ENCODE measurements around the gene NMNAT1. TPM values are rescaled to one million over a fixed set of nuclear protein-coding genes. Genes with fewer than 3 reads are reported as not detected.
A peak's percentile ranks its signal among the peaks of the same experiment; 100 is the strongest.
"Not testable (repeated sequence)": the region's sequence is repeated elsewhere in the genome, so short reads cannot be mapped to it uniquely, and the experiment has no call there.

Gene NMNAT1
- total RNA-seq, 1 donor: 13.8 TPM

DNA sequence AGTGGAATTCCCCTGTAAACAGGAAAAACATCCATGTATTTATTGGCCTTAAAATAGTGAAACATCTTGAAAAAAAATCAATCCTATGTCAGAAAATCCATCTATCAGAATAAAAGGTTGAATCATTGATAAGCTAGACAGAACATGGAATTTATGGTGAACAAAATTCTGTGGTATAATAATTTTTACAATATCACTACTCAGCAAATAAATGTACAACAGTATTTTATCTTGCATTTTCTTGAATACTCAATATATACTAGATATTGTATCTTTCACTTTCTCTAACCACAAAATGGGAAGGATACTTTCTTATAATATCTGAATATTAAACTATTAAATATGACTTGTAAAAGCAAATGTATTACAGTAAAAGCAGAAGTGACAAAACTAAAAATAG, 83.8 kb downstream of the NMNAT1 start:
- DNase-seq (ENCODE audit: low read depth): no peak
- TF ChIP-seq, protein P1, sequence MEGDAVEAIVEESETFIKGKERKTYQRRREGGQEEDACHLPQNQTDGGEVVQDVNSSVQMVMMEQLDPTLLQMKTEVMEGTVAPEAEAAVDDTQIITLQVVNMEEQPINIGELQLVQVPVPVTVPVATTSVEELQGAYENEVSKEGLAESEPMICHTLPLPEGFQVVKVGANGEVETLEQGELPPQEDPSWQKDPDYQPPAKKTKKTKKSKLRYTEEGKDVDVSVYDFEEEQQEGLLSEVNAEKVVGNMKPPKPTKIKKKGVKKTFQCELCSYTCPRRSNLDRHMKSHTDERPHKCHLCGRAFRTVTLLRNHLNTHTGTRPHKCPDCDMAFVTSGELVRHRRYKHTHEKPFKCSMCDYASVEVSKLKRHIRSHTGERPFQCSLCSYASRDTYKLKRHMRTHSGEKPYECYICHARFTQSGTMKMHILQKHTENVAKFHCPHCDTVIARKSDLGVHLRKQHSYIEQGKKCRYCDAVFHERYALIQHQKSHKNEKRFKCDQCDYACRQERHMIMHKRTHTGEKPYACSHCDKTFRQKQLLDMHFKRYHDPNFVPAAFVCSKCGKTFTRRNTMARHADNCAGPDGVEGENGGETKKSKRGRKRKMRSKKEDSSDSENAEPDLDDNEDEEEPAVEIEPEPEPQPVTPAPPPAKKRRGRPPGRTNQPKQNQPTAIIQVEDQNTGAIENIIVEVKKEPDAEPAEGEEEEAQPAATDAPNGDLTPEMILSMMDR (IDR thresholded peaks at IDR 0.05; ENCODE audit: insufficient read depth, low read depth, low read length): no peak
- H3K4me3 ChIP-seq (ENCODE audit: low read depth, low read length): no peak overlapping the region

DNA sequence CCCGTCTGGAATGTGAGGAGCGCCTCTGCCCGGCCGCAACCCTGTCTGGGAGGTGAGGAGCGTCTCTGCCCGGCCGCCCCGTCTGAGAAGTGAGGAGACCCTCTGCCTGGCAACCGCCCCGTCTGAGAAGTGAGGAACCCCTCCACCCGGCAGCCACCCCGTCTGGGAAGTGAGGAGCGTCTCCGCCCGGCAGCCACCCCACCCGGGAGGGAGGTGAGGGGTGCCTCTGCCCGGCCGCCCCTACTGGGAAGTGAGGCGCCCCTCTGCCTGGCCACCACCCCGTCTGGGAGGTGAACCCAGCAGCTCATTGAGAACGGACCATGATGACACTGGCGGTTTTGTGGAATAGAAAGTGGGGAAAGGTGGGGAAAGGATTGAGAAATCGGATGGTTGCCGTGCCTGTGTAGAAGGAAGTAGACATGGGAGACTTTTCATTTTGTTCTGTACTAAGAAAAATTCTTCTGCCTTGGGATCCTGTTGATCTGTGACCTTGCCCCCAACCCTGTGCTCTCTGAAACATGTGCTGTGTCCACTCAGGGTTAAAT, 85.8 kb downstream of the NMNAT1 start:
- not testable (repeated sequence) for DNase-seq (ENCODE audit: low read depth); H3K4me3 ChIP-seq (ENCODE audit: low read depth, low read length)

DNA sequence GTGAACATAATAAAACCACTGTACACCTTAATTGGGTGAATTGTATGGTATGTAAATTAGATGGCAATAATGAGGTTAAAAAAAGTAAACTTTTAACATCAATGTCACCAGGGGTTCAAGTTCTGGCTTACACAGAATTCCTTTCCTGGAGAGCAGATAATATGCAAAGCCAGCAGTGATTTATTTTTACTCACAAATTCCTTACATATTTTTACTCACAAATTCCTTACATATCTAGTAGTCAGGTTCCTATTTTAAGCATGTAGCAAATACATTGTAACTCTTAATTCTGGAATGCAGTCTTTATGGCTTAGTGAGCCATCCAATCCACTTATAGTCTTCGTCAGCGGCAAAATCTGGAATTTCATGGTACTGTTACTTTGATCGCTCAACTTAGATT, 88.2 kb downstream of the NMNAT1 start:
- DNase-seq (ENCODE audit: low read depth): peak; percentile 22
- H3K4me3 ChIP-seq (ENCODE audit: low read depth, low read length): no peak overlapping the region
- TF ChIP-seq, protein P1 (IDR thresholded peaks at IDR 0.05; ENCODE audit: insufficient read depth, low read depth, low read length): no peak

DNA sequence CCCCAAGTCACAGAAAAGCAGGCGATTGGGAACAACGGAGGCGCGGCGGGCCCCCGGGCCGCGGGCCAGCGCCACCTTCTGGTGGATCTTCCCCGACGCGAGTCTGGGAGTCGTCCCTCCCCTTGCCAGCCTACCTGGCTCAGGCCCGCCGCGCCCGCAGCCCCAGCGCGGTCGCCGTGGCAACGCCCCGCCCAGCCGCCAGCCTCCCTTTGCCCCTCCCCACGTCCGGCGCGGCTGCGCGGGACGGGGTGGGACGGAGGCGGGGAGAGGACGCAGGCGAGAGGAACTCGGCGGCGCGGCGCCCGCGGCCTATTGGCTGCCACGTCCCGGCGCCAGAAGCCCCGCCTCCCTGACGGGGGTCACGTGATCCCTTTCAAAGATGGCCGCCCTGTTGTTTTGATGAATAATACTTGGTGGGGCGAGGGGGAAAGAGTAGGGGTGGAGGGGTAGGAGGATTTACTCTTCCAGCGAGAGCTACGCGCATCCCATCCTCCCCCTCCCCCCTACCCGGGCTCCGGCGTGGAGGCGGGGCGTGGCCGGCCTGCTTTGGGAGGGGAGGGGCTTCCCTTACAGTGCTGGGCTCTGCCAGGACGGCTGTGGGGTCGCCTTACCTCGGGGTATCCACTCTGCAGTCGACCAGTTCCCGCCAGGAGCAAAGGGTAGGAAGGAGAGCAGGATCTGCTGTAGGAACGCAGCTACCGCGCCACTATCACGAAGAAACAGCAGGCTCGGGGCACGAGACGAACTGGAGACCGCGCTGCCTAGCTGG, 89.5 kb downstream of the NMNAT1 start, which contains the start of gene UBE4B:
TSS of gene UBE4B (plus strand) at position 369 of the 769 bp plus-strand sequence. CDS start 713 bp downstream, outside the sequence.
- peak; percentile 98 for DNase-seq (ENCODE audit: low read depth)
- H3K4me3 ChIP-seq (ENCODE audit: low read depth, low read length): peak within 1 kb of the TSS; percentile 99
- TF ChIP-seq, protein P1 (IDR thresholded peaks at IDR 0.05; ENCODE audit: insufficient read depth, low read depth, low read length): peak; percentile 75

DNA sequence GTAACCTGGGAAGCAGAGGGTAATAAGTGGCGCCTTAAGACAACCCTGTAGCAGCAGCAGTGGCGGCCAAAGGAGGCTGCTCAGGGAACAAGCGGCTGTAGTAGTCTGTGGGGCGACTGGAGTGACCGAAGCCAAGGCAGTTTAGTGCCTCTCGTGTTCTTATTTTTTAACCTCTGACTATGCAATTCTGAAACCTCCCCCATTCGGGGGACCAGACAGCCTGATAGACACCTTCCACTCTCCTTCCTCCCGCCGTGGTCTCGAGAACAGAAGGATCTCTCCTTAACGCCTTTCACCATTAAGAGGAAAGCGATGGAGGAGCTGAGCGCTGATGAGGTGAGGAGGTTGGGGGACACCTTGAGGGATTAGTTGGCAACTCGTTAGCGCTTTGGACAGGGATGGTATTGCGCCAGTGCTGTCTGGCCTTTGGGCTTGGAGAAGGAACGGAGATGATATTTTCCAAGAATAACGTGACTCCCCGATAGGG, 90.1 kb downstream of the NMNAT1 start:
- TF ChIP-seq, protein P1 (IDR thresholded peaks at IDR 0.05; ENCODE audit: insufficient read depth, low read depth, low read length): no peak
- peak overlapping the region; percentile 99 for H3K4me3 ChIP-seq (ENCODE audit: low read depth, low read length)
- DNase-seq (ENCODE audit: low read depth): peak; percentile 42

Small RNAs within 50 kb of the gene (small RNA-seq; reads per million reads assigned to genes)
- 0.85 reads per million for gene MIR5697

Other genes starting within 250 kb of the NMNAT1 start
- gene CLSTN1, start 119.5 kb upstream of the NMNAT1 start, total RNA-seq: 90.2 and 126 TPM in 2 replicates
- 13.4 and 20.3 TPM in 2 replicates for gene CTNNBIP1, start 33.2 kb upstream of the NMNAT1 start, total RNA-seq
- gene LZIC, start 84 bp upstream of the NMNAT1 start, total RNA-seq: 28.7 and 37.6 TPM in 2 replicates
- gene RBP7, start 53.8 kb downstream of the NMNAT1 start, total RNA-seq: 0.43 TPM in 1 of 2 replicates, not detected in the other
- 42.8 and 47.9 TPM in 2 replicates for gene UBE4B, start 89.5 kb downstream of the NMNAT1 start, total RNA-seq

Measured in fibroblast of villous mesenchyme (primary cell).